ENCODE results near the gene TGM2.

- TF ChIP-seq CTCF (IDR thresholded peaks at IDR 0.05; ENCODE audit: low read depth, low read length) (no peak), EZH2phosphoT487 (IDR thresholded peaks at IDR 0.05; ENCODE audit: low read depth) (no peak)
Measured at GRCh38 chr20:38141204-38141888, 23.7 kb downstream of the TGM2 start.
